CD14-positive monocyte (primary cell): ENCODE measurements around the gene TRIM9. TPM values are rescaled to one million over a fixed set of nuclear protein-coding genes. Genes with fewer than 3 reads are reported as not detected.

Source experiments
- DNase-seq, 3 donors: peaks; one replicate each; pipeline ENCODE4 v3.0.0-alpha.2; 2011 to 2022
- H2AFZ ChIP-seq: 2 replicates; pipeline ENCODE4 v1.6.0; 2012; ENCODE audit warnings: mild to moderate bottlenecking, low read depth, low read length, inconsistent platforms; ENCODE audit not compliant: insufficient read depth, poor library complexity, severe bottlenecking
- H3K27ac ChIP-seq, 2 donors: 1 replicate in 1 of 2; 2 replicates in 1 of 2; pipeline ENCODE4 v1.5.1; 2012 to 2013; ENCODE audit warnings: low read length in 2 of 2, control low read depth in 1 of 2, inconsistent platforms in 1 of 2, low read depth in 1 of 2, mild to moderate bottlenecking in 1 of 2
- H3K27me3 ChIP-seq, 2 donors: one replicate each; pipeline versions ENCODE4 v1.6.0 to v1.6.1; 2011 to 2013; ENCODE audit warnings: low read length in 2 of 2; ENCODE audit not compliant: control insufficient read depth in 2 of 2, insufficient read depth in 2 of 2
- H3K36me3 ChIP-seq, 2 donors: replicated peaks in 1 of 2; 1 replicate in 1 of 2; 2 replicates in 1 of 2; pipeline versions ENCODE4 v1.5.1 to v1.6.1; 2012 to 2013; ENCODE audit warnings: low read length in 2 of 2, control low read depth in 1 of 2, inconsistent platforms in 1 of 2, mild to moderate bottlenecking in 1 of 2; ENCODE audit not compliant: insufficient read depth in 2 of 2, control insufficient read depth in 1 of 2
- H3K4me1 ChIP-seq, 2 donors: 1 replicate in 1 of 2; 2 replicates in 1 of 2; pipeline versions ENCODE4 v1.5.1 to v1.6.1; 2012 to 2013; ENCODE audit warnings: low read length in 2 of 2, control low read depth in 1 of 2, inconsistent platforms in 1 of 2, mild to moderate bottlenecking in 1 of 2, moderate library complexity in 1 of 2; ENCODE audit not compliant: insufficient read depth in 2 of 2, control insufficient read depth in 1 of 2
- H3K4me2 ChIP-seq: replicated peaks from 2 replicates; pipeline ENCODE3; 2012; ENCODE audit warnings: low read length, moderate library complexity, mild to moderate bottlenecking; ENCODE audit not compliant: poor library complexity, severe bottlenecking; ENCODE audit errors: extremely low read depth
- H3K4me3 ChIP-seq, 3 experiments: fragments of 200-600 bp in 1 of 3; sonication (generic) in 1 of 3; replicated peaks in 1 of 3; 1 replicate in 2 of 3; 2 replicates in 1 of 3; pipeline ENCODE4 v1.5.1; 2011 to 2013; ENCODE audit warnings: low read length in 3 of 3, mild to moderate bottlenecking in 3 of 3, control low read depth in 2 of 3, low read depth in 2 of 3, inconsistent platforms in 1 of 3, moderate library complexity in 1 of 3
- H3K79me2 ChIP-seq: 2 replicates; pipeline ENCODE4 v1.6.0; 2012; ENCODE audit warnings: mild to moderate bottlenecking, control low read depth, inconsistent platforms, low read length, moderate library complexity; ENCODE audit not compliant: insufficient read depth
- H3K9ac ChIP-seq: 2 replicates; pipeline ENCODE4 v1.6.0; 2017; ENCODE audit warnings: low read length, mild to moderate bottlenecking; ENCODE audit not compliant: insufficient read depth, poor library complexity, severe bottlenecking
- H3K9me3 ChIP-seq, 2 donors: replicated peaks in 1 of 2; 1 replicate in 1 of 2; 2 replicates in 1 of 2; pipeline versions ENCODE4 v1.5.1 to v1.6.1; 2012 to 2013; ENCODE audit warnings: low read length in 2 of 2, control low read depth in 1 of 2; ENCODE audit not compliant: control insufficient read depth in 1 of 2, insufficient read depth in 1 of 2
- H4K20me1 ChIP-seq: 2 replicates; pipeline ENCODE4 v1.6.0; 2012; ENCODE audit warnings: mild to moderate bottlenecking, low read length, control low read depth, moderate library complexity; ENCODE audit not compliant: insufficient read depth
- H3K27ac Mint-ChIP-seq, 7 donors: one replicate each; pipeline ENCODE4 v1.8.0; 2020; ENCODE audit warnings: mild to moderate bottlenecking in 7 of 7, mixed read lengths in 7 of 7, moderate library complexity in 6 of 7, inconsistent platforms in 2 of 7
- H3K27me3 Mint-ChIP-seq, 3 donors: one replicate each; pipeline ENCODE4 v1.8.0; 2021 to 2022; ENCODE audit warnings: low read depth in 3 of 3, mild to moderate bottlenecking in 3 of 3, mixed read lengths in 3 of 3, moderate library complexity in 3 of 3, inconsistent platforms in 1 of 3
- H3K36me3 Mint-ChIP-seq, 2 donors: one replicate each; pipeline ENCODE4 v1.8.0; 2020; ENCODE audit warnings: mixed read lengths in 2 of 2, inconsistent platforms in 1 of 2, mild to moderate bottlenecking in 1 of 2
- H3K4me1 Mint-ChIP-seq: one replicate; pipeline ENCODE4 v1.8.0; 2020; ENCODE audit warnings: mild to moderate bottlenecking, mixed read lengths
- H3K4me3 Mint-ChIP-seq, 2 donors: one replicate each; pipeline ENCODE4 v1.8.0; 2020; ENCODE audit warnings: mild to moderate bottlenecking in 2 of 2, mixed read lengths in 2 of 2, moderate library complexity in 1 of 2
- H3K9me3 Mint-ChIP-seq, 7 donors: one replicate each; pipeline ENCODE4 v1.8.0; 2020 to 2022; ENCODE audit warnings: mixed read lengths in 7 of 7, mild to moderate bottlenecking in 6 of 7, moderate library complexity in 6 of 7, inconsistent platforms in 2 of 7
- WGBS: methylation state at CpG from one replicate; pipeline ENCODE4 v1.1.5; 2013; ENCODE audit warnings: missing lambda C conversion rate; ENCODE audit not compliant: insufficient coverage; 5-methylcytosine and 5-hydroxymethylcytosine counted together
- intact Hi-C, 2 donors: fragments of 100-400 bp; cut with micrococcal nuclease; formaldehyde crosslinking; loops; one replicate each; pipeline versions ENCODE4 v1.15.0 to v1.15.1; 2023
- polyA plus RNA-seq, 3 donors: library from polyadenylated mRNA; depleted of rRNA in 1 of 3; unstranded in 2 of 3; stranded (reverse) in 1 of 3; fragments of 300-500 nt in 2 of 3; fragments of >200 nt in 1 of 3; fragmentation: Illumina TruSeq in 2 of 3; gene quantifications; 1 replicate in 2 of 3; 2 replicates in 1 of 3; pipeline ENCODE4 v1.2.3, GENCODE V29; 2012 to 2021
- TF ChIP-seq, protein P1 (sequence below): fragments of 200-600 bp; IDR thresholded peaks from one replicate; pipeline ENCODE4 v1.8.0; 2022; ENCODE audit warnings: antibody characterized with exemption, mild to moderate bottlenecking

TRIM9 gene
- polyA plus RNA-seq, 3 donors: 0.01 TPM; not detected in 2

DNA sequence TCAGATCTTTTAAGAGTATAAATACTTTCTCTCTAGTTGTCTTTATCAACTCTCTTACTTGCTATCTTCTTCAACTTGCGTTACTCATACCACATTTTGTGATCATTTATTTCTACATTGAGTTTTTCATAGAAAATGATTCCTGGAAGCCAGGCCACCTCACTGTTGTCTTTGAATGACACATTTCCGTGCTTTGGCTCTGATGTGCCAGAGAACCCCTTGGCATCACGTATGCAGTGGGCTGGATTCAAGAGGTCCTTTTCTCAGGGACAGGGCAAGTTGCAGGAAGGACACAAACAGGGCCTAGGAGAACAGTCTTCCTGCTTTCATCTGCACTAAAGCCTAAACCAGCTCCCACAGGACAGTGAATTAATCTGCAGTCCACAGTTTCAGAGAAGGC lies 80.3 kb downstream of the TRIM9 start:
- H3K4me3 Mint-ChIP-seq: no peak overlapping the region
- H3K27me3 ChIP-seq: no peaks in the 10 kb centered on the region
- no peaks in the 10 kb centered on the region for H3K9me3 Mint-ChIP-seq
- H3K9ac ChIP-seq: no peak overlapping the region
- no peak overlapping the region for H3K27ac Mint-ChIP-seq
- no peak overlapping the region for H2AFZ ChIP-seq
- H4K20me1 ChIP-seq: no peaks in the 10 kb centered on the region
- 96% methylated on average over 2 of the region's 3 CpGs for WGBS
- H3K4me1 ChIP-seq: peaks cover 3 to 9% of the 10 kb centered on the region in 2 donors
- no peak overlapping the region for H3K27ac ChIP-seq
- peaks cover 0 to 6% (median 0%) of the 10 kb centered on the region in 3 donors for H3K27me3 Mint-ChIP-seq
- H3K79me2 ChIP-seq: no peaks in the 10 kb centered on the region
- DNase-seq: no peak
- no peaks in the 10 kb centered on the region for H3K36me3 Mint-ChIP-seq
- no peaks in the 10 kb centered on the region for H3K36me3 ChIP-seq
- peaks cover 9% of the 10 kb centered on the region for H3K4me1 Mint-ChIP-seq
- no peak overlapping the region for H3K4me3 ChIP-seq
- H3K4me2 ChIP-seq: no peak overlapping the region
- TF ChIP-seq, protein P1, sequence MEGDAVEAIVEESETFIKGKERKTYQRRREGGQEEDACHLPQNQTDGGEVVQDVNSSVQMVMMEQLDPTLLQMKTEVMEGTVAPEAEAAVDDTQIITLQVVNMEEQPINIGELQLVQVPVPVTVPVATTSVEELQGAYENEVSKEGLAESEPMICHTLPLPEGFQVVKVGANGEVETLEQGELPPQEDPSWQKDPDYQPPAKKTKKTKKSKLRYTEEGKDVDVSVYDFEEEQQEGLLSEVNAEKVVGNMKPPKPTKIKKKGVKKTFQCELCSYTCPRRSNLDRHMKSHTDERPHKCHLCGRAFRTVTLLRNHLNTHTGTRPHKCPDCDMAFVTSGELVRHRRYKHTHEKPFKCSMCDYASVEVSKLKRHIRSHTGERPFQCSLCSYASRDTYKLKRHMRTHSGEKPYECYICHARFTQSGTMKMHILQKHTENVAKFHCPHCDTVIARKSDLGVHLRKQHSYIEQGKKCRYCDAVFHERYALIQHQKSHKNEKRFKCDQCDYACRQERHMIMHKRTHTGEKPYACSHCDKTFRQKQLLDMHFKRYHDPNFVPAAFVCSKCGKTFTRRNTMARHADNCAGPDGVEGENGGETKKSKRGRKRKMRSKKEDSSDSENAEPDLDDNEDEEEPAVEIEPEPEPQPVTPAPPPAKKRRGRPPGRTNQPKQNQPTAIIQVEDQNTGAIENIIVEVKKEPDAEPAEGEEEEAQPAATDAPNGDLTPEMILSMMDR: no peak
- H3K9me3 ChIP-seq: no peaks in the 10 kb centered on the region
- intact Hi-C loops: no loop called here

DNA sequence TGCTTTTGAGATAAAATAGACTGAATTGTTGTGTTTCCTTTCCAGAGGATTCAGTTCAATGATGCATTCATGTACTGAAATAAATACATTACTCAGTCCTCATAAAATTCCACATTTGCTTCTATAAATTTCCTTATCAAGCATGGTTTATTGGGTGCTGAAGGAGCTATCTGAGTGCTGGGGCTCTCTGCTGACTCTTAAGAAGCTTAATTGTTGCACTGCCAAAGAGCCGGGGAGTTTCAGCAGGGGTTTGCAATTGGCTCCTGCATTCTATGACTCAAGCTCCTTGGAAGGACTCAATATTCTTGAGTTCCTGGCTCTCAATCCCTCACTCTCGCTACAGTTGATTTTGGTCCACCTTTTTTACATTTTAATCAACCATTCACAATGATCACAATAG lies 80.8 kb downstream of the TRIM9 start:
- H3K27ac Mint-ChIP-seq: no peak overlapping the region
- Histone ChIP-seq H3K27ac (no peak overlapping the region), H3K36me3 (no peaks in the 10 kb centered on the region), H4K20me1 (no peaks in the 10 kb centered on the region), H3K4me2 (no peak overlapping the region), H3K9me3 (no peaks in the 10 kb centered on the region), H3K9ac (no peak overlapping the region), H3K4me1 (peaks cover 3 to 9% of the 10 kb centered on the region in 2 donors), H3K4me3 (no peak overlapping the region), H3K27me3 (no peaks in the 10 kb centered on the region), H2AFZ (no peak overlapping the region), H3K79me2 (no peaks in the 10 kb centered on the region)
- H3K36me3 Mint-ChIP-seq: no peaks in the 10 kb centered on the region
- H3K4me3 Mint-ChIP-seq: no peak overlapping the region
- peaks cover 9% of the 10 kb centered on the region for H3K4me1 Mint-ChIP-seq
- intact Hi-C loops: no loop called here
- DNase-seq: no peak
- TF ChIP-seq, protein P1: no peak
- no peaks in the 10 kb centered on the region for H3K9me3 Mint-ChIP-seq
- 100% methylated on average over 1 of the region's 2 CpGs for WGBS
- H3K27me3 Mint-ChIP-seq: peaks cover 0 to 6% (median 0%) of the 10 kb centered on the region in 3 donors
